ENCODE measurements around the gene IMPG2.

Gene IMPG2

DNA sequence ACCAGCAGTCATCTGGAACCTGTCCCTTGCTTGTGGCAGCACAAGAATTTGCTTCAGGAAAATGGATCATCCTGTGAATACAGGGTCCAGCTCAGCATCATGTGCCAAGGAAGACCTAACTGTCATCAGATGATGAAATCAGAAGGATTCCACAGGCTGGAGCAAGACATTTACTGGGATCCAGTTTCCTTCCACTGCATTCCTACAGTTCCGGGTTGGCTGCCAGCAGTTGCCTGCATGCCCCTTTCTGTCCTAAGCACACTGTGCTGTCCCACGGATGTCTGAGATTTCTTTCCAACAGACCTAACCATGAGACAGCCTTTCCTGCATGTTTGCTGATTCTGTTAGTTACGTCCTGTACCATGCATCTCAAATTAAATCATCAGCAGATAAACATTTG is 140.7 kb downstream of the IMPG2 start:
- DNase-seq: no peak

DNA sequence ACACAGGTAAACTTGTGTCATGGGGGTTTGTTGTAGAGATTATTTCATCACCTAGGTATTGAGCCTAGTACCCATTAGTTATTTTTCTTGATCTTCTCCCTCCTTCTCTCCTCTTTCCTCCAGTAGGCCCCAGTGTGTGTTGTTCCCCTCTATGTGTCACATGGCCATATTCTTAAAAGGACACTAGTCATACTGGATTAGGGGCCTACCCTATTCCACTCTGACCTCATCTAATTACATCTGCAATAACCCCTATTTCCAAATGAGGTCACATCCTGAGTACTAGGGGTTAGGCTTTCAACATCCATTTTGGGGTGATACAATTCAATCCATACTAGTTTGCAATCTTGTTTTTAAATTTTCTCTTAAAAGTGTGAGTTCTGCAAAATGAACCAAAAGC is 142.8 kb downstream of the IMPG2 start:
- DNase-seq: no peak
